Common myeloid progenitor, CD34-positive (primary cell): ENCODE measurements around the gene NCBP3.

Experiments
- CTCF ChIA-PET: fragments of 350-600 bp; sonication (Branson Sonifier 250); formaldehyde crosslinking; loops from one replicate; lab custom pipeline; 2021; ENCODE audit warnings: antibody characterized with exemption; lab: Charles Lee
- POLR2A ChIA-PET: fragments of 350-600 bp; sonication (Branson Sonifier 250); formaldehyde crosslinking; loops from one replicate; lab custom pipeline; 2021; ENCODE audit warnings: antibody characterized with exemption; lab: Charles Lee
- DNase-seq, 3 donors: peaks; one replicate each; pipeline versions ENCODE4 v3.0.0 to v3.0.0-alpha.2; 2013
- H3K27ac ChIP-seq, 2 experiments: 1 replicate in 1 of 2; 2 replicates in 1 of 2; pipeline ENCODE4 v1.7.0; 2013; ENCODE audit warnings: inconsistent platforms in 2 of 2, low read length in 2 of 2, mild to moderate bottlenecking in 2 of 2, low read depth in 1 of 2, moderate library complexity in 1 of 2; ENCODE audit not compliant: severe bottlenecking in 2 of 2, insufficient read depth in 1 of 2, poor library complexity in 1 of 2
- H3K27me3 ChIP-seq, 5 experiments: replicated peaks in 2 of 5; 1 replicate in 3 of 5; 2 replicates in 2 of 5; pipeline versions ENCODE4 v1.6.1 to v1.7.0; 2013; ENCODE audit warnings: low read length in 4 of 5, mild to moderate bottlenecking in 2 of 5, moderate library complexity in 2 of 5, inconsistent platforms in 1 of 5; ENCODE audit not compliant: insufficient read depth in 5 of 5, control insufficient read depth in 4 of 5
- H3K36me3 ChIP-seq, 4 experiments: 1 replicate in 2 of 4; 2 replicates in 2 of 4; pipeline versions ENCODE4 v1.6.1 to v1.7.0; 2013; ENCODE audit warnings: low read length in 3 of 4, control low read depth in 1 of 4, mild to moderate bottlenecking in 1 of 4; ENCODE audit not compliant: control insufficient read depth in 4 of 4, insufficient read depth in 4 of 4
- H3K4me1 ChIP-seq, 4 experiments: 1 replicate in 3 of 4; 2 replicates in 1 of 4; pipeline versions ENCODE4 v1.6.1 to v1.7.1; 2013; ENCODE audit warnings: low read length in 3 of 4, mild to moderate bottlenecking in 3 of 4, control low read depth in 1 of 4, inconsistent platforms in 1 of 4, moderate library complexity in 1 of 4; ENCODE audit not compliant: control insufficient read depth in 4 of 4, insufficient read depth in 4 of 4; ENCODE audit errors: control extremely low read depth in 1 of 4
- H3K4me3 ChIP-seq, 7 experiments: 1 replicate in 4 of 7; 2 replicates in 3 of 7; pipeline versions ENCODE4 v1.5.1 to v1.7.0; 2013; ENCODE audit warnings: mild to moderate bottlenecking in 7 of 7, low read length in 6 of 7, moderate library complexity in 6 of 7, inconsistent platforms in 2 of 7, low read depth in 2 of 7, control low read depth in 1 of 7; ENCODE audit not compliant: insufficient read depth in 4 of 7, control insufficient read depth in 1 of 7; ENCODE audit errors: extremely low read depth in 1 of 7
- H3K9me3 ChIP-seq, 5 experiments: 1 replicate in 4 of 5; 2 replicates in 1 of 5; pipeline versions ENCODE4 v1.6.1 to v1.7.1; 2013; ENCODE audit warnings: low read length in 4 of 5, mild to moderate bottlenecking in 2 of 5, inconsistent platforms in 1 of 5, low read depth in 1 of 5, moderate library complexity in 1 of 5; ENCODE audit not compliant: control insufficient read depth in 4 of 5, insufficient read depth in 2 of 5; ENCODE audit errors: control extremely low read depth in 1 of 5
- WGBS: methylation state at CpG from one replicate; pipeline ENCODE4 v1.1.5; 2013; ENCODE audit not compliant: insufficient coverage; 5-methylcytosine and 5-hydroxymethylcytosine counted together

Gene NCBP3

GRCh38 chr17:3838206-3838605, 7.8 kb downstream of the NCBP3 start:
- H3K9me3 ChIP-seq = no peaks in the 10 kb centered on the region
- DNase-seq = no peak
- no peaks in the 10 kb centered on the region for H3K27me3 ChIP-seq
- no peaks in the 10 kb centered on the region for H3K4me1 ChIP-seq
- ChIA-PET CTCF (interaction anchor here (1.4 to 4.2 kb wide), 6 partner anchors 8 to 103 kb away, joined by 3 to 23 read pairs (median 6); partner anchors contain the start of gene NCBP3), POLR2A (interaction anchor here (0.6 kb wide), 1 partner anchor 17 kb away, joined by 14 read pairs; no protein-coding TSS in a partner anchor)
- no peak overlapping the region for H3K4me3 ChIP-seq
- H3K36me3 ChIP-seq = peaks cover 19 to 70% (median 54%) of the 10 kb centered on the region in 4 experiments
- WGBS = 100% methylated on average over 11 of the region's 12 CpGs
- H3K27ac ChIP-seq = peak overlapping the region in 1 of 2 experiments; percentile 11

- no peak overlapping the region for H3K4me3 ChIP-seq
- POLR2A ChIA-PET = no interaction called here
- no peak overlapping the region for H3K27ac ChIP-seq
- H3K9me3 ChIP-seq = no peaks in the 10 kb centered on the region
- H3K4me1 ChIP-seq = no peaks in the 10 kb centered on the region
- H3K36me3 ChIP-seq = peaks cover 21 to 58% (median 45%) of the 10 kb centered on the region in 4 experiments
- 100% methylated on average over 1 of the region's 10 CpGs for WGBS
- H3K27me3 ChIP-seq = no peaks in the 10 kb centered on the region
- CTCF ChIA-PET = interaction anchor here (1.5 to 3.0 kb wide), 2 partner anchors 9 to 99 kb away, joined by 5 to 9 read pairs; partner anchors contain the start of gene NCBP3
- DNase-seq = no peak
Observed at GRCh38 chr17:3836551-3836950, 9.5 kb downstream of the NCBP3 start.

GRCh38 chr17:3835410-3836229, 10.4 kb downstream of the NCBP3 start:
- Histone ChIP-seq H3K27me3 (no peaks in the 10 kb centered on the region), H3K4me3 (no peak overlapping the region), H3K9me3 (no peaks in the 10 kb centered on the region), H3K36me3 (peaks cover 21 to 52% (median 41%) of the 10 kb centered on the region in 4 experiments), H3K27ac (no peak overlapping the region), H3K4me1 (no peaks in the 10 kb centered on the region)
- WGBS = 90% methylated on average over 11 of the region's 14 CpGs
- ChIA-PET POLR2A (no interaction called here), CTCF (interaction anchor here (1.5 to 3.0 kb wide), 2 partner anchors 10 to 98 kb away, joined by 5 to 9 read pairs; partner anchors contain the start of gene NCBP3)
- DNase-seq = no peak

GRCh38 chr17:3834811-3835210, 11.2 kb downstream of the NCBP3 start:
- Histone ChIP-seq H3K9me3 (no peaks in the 10 kb centered on the region), H3K36me3 (peaks cover 17 to 47% (median 34%) of the 10 kb centered on the region in 4 experiments), H3K4me3 (no peak overlapping the region), H3K27ac (no peak overlapping the region), H3K4me1 (no peaks in the 10 kb centered on the region), H3K27me3 (no peaks in the 10 kb centered on the region)
- ChIA-PET CTCF (no interaction called here), POLR2A (no interaction called here)
- DNase-seq = no peak
- 100% methylated on average over 1 of the region's 4 CpGs for WGBS

- CTCF ChIA-PET = interaction anchor here (1.0 to 7.8 kb wide), 10 partner anchors 9 to 103 kb away, joined by 3 to 267 read pairs (median 14); partner anchors contain the start of gene ITGAE
- WGBS = 100% methylated on average over 3 of the region's 7 CpGs
Observed at GRCh38 chr17:3828852-3829232, 17.2 kb downstream of the NCBP3 start.

GRCh38 chr17:3828151-3828851, 17.7 kb downstream of the NCBP3 start:
- POLR2A ChIA-PET = no interaction called here
- Histone ChIP-seq H3K4me3 (no peak overlapping the region), H3K27ac (no peak overlapping the region), H3K9me3 (no peaks in the 10 kb centered on the region), H3K36me3 (peaks cover 23 to 56% (median 41%) of the 10 kb centered on the region in 4 experiments), H3K4me1 (no peaks in the 10 kb centered on the region), H3K27me3 (no peaks in the 10 kb centered on the region)
- WGBS = 97% methylated on average over 6 of the region's 7 CpGs
- CTCF ChIA-PET = interaction anchor here (0.6 to 7.8 kb wide), 22 partner anchors 10 to 265 kb away, joined by 3 to 267 read pairs (median 6); partner anchors contain the start of gene ITGAE
- no peak for DNase-seq

More at GRCh38 chr17:3828852-3829232, 17.2 kb downstream of the NCBP3 start:
- Histone ChIP-seq H3K4me1 (no peaks in the 10 kb centered on the region), H3K27me3 (no peaks in the 10 kb centered on the region), H3K4me3 (no peak overlapping the region), H3K36me3 (peaks cover 21 to 56% (median 39%) of the 10 kb centered on the region in 4 experiments), H3K9me3 (no peaks in the 10 kb centered on the region), H3K27ac (no peak overlapping the region)
- POLR2A ChIA-PET = no interaction called here
- no peak for DNase-seq
